DOHH2 (cell line): ENCODE measurements around the gene PHC2.

ENCODE experiments used
- EZH2phosphoT487 ChIP-seq: fragments of 200-600 bp; sonication (generic); IDR thresholded peaks from 2 replicates; pipeline ENCODE4 v1.6.1; 2017; ENCODE audit warnings: borderline replicate concordance, mild to moderate bottlenecking, antibody characterized with exemption, low read length, moderate library complexity, mixed read lengths
- TF ChIP-seq, protein P1 (sequence below): fragments of 200-600 bp; sonication (generic); IDR thresholded peaks from one replicate; pipeline ENCODE4 v1.5.1; 2014; ENCODE audit warnings: antibody characterized with exemption, mild to moderate bottlenecking, low read depth, low read length; ENCODE audit not compliant: poor library complexity, severe bottlenecking

DNA sequence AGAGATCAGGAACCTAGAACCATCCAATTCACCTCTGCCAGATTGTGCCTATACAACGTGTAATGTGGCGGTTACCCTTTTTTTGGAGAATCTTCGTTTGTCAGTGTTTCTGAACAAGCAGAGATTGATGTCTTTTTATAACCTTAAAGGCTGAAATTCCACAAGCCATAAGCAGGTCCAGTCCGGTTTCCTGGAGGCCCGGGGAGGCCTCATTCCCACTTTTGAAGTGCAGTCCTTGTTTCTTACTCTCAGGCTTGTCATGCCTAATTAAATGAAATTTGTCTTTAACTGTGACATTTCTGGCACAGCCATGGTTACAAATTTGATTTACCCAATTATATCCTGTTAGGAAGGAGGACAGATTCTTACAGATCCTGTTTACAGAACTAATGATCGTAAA, 146.8 kb downstream of the PHC2 start:
- TF ChIP-seq, protein P1, sequence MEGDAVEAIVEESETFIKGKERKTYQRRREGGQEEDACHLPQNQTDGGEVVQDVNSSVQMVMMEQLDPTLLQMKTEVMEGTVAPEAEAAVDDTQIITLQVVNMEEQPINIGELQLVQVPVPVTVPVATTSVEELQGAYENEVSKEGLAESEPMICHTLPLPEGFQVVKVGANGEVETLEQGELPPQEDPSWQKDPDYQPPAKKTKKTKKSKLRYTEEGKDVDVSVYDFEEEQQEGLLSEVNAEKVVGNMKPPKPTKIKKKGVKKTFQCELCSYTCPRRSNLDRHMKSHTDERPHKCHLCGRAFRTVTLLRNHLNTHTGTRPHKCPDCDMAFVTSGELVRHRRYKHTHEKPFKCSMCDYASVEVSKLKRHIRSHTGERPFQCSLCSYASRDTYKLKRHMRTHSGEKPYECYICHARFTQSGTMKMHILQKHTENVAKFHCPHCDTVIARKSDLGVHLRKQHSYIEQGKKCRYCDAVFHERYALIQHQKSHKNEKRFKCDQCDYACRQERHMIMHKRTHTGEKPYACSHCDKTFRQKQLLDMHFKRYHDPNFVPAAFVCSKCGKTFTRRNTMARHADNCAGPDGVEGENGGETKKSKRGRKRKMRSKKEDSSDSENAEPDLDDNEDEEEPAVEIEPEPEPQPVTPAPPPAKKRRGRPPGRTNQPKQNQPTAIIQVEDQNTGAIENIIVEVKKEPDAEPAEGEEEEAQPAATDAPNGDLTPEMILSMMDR, result no peak
- TF ChIP-seq EZH2phosphoT487, result no peak
